WERI-Rb-1 (cell line): ENCODE measurements around the gene NEU4.

Source experiments
- DNase-seq: peaks from one replicate; pipeline ENCODE4 v3.0.0-alpha.2; 2020
- H3K27ac ChIP-seq: fragments of 250-450 bp; sonication (Bioruptor Pico); 2 replicates; pipeline ENCODE4 v1.5.1; 2020; ENCODE audit warnings: mild to moderate bottlenecking, moderate library complexity
- H3K27me3 ChIP-seq: fragments of 250-450 bp; sonication (Bioruptor Pico); 2 replicates; pipeline ENCODE4 v1.5.1; 2021; ENCODE audit warnings: mild to moderate bottlenecking, low read depth, moderate library complexity; ENCODE audit not compliant: insufficient read depth, severe bottlenecking
- H3K36me3 ChIP-seq: fragments of 250-450 bp; sonication (Bioruptor Pico); 2 replicates; pipeline ENCODE4 v1.5.1; 2020; ENCODE audit warnings: mild to moderate bottlenecking, moderate library complexity
- H3K4me3 ChIP-seq: 2 replicates; pipeline ENCODE4 v1.5.1; 2011; ENCODE audit warnings: low read depth, mild to moderate bottlenecking, control low read depth, low read length
- H3K9me3 ChIP-seq: fragments of 250-450 bp; sonication (Bioruptor Pico); 2 replicates; pipeline ENCODE4 v1.5.1; 2021; ENCODE audit warnings: mild to moderate bottlenecking, moderate library complexity; ENCODE audit not compliant: severe bottlenecking
- CTCF ChIP-seq: IDR thresholded peaks from 2 replicates; pipeline ENCODE4 v1.5.1; 2011; ENCODE audit warnings: low read depth, mild to moderate bottlenecking, control low read depth, inconsistent platforms, low read length

NEU4 gene

DNA sequence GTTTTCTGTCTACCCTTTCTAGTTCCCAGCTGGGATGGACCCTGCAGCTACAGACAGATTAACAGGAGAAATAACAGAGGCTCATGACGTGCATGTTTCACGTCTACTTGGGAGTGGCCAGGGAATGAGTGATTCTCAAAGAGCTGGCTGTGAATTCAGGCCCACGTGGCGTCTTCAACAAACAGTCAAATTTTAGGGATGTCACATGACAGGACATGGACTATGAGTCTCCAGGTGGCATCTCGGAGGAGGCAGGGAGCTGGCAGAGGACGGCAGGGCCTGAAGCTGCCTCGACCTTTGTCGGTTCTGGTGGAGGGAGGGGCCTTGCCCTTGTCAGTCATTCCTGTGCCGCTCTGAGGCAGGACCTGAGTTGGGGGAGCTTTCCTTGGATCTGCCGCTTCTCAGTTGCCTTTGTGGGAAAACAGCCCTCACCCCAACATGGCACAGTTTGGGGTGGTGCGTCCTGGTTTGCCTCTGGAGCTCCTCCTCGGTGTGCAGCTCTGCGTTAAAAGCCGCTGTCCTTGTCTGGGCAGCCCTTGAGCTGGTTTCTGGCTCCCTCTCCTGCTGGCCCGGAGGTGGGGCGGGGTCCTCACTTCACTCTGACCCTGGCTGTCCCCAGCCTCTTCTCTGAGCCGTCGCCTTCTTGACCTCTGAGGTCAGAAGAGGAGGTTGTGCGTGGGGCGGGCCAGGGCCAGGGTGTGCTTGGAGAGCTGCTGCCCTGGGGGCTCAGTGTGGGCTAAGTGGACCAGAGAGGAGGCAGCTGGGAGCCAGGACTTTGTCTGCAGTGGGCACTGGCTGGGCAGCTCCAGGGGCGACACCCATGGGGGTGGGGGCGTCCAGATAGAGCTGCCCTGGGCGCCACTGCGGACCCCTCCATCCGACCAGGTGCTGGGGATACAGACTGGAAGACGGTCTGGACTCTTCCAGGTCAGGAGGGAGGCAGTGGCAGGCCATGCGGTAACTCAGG lies 44.4 kb upstream of the NEU4 start:
- peak; percentile 22; the same call in 1 of the 2 replicates for TF ChIP-seq CTCF
- no peaks in the 10 kb centered on the region for H3K27me3 ChIP-seq
- no peak overlapping the region for H3K4me3 ChIP-seq
- H3K36me3 ChIP-seq = peaks cover 7% of the 10 kb centered on the region
- no peak overlapping the region for H3K27ac ChIP-seq
- DNase-seq = no peak
- H3K9me3 ChIP-seq = no peaks in the 10 kb centered on the region

DNA sequence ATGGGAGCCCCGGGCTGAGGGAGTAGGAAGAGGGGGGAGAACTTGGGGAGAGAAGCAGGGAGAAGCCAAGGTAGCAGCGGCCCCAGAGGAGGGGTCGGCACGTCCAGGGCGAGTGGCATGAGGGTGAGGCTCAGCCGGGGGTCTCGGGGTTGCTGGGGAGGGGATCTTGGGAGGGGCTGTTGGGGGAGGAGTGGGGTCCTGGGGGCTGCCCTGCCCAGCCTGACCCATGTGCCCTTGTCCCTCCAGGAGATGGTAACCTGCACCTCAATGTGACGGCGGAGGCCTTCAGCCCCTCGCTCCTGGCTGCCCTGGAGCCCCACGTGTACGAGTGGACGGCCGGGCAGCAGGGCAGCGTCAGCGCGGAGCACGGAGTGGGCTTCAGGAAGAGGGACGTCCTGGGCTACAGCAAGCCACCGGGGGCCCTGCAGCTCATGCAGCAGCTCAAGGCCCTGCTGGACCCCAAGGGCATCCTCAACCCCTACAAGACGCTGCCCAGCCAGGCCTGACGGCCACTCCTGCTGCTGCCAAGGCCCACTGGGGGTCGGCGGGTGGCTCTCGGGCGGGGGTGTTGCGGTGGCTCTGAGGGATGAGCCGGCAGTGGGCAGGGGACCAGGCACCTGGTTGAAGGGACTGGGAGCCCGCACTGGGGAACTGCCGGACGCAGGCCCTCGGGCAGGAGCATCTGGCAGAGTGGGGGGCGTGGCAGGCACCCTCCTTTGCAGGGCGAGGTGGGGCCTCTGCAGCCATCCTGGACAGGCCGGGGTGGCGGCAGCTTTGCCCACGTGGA lies 41.3 kb upstream of the NEU4 start:
- Histone ChIP-seq H3K27me3 (no peaks in the 10 kb centered on the region), H3K9me3 (no peaks in the 10 kb centered on the region), H3K27ac (no peak overlapping the region), H3K36me3 (no peaks in the 10 kb centered on the region), H3K4me3 (no peak overlapping the region)
- DNase-seq = no peak
- no peak for TF ChIP-seq CTCF

DNA sequence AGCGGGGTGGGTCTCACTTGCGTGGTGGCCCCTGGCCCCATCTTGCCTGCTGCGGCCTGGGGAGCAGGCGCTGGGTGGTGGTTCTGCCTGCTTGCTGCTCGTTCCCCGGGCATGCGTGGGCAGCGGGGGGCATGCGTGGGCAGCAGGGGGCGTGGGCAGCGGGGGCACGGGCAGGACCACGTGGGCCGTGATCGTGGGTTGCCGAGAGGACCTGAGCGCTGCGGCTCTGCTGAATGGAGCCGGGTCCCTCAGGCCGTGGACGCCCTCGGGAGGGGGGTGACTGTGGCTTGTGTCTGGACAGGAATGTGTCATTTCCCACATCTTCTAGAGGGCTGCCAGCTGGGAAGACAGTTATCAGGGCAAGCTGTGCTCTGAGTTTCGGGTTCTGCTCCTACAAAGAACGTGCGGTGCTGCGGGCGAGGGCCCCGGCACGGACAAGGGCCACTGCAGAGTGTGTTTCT lies 40.7 kb upstream of the NEU4 start:
- Histone ChIP-seq H3K27ac (no peak overlapping the region), H3K9me3 (no peaks in the 10 kb centered on the region), H3K36me3 (no peaks in the 10 kb centered on the region), H3K4me3 (no peak overlapping the region), H3K27me3 (no peaks in the 10 kb centered on the region)
- no peak for TF ChIP-seq CTCF
- no peak for DNase-seq

DNA sequence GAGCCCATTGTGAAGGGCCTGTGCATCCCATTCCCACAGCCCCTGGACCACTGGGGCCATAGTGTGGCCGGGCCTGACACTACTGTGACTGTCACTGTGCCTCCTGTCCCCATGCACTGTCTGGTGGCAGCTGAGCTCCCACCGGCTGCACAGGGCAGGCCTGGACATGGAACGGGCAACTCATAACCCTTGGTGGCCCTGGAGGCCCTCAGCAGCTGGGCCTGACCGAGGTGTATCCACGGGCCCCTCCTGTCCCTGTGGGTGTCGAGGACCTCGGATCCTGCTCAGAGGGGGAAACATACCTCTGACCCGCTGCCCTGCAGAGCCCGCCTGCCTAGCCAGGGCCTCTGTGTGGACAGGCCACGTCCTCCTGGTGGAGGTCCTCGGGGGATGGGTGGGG lies 40.1 kb upstream of the NEU4 start:
- DNase-seq = no peak
- Histone ChIP-seq H3K4me3 (no peak overlapping the region), H3K9me3 (no peaks in the 10 kb centered on the region), H3K36me3 (no peaks in the 10 kb centered on the region), H3K27ac (no peak overlapping the region), H3K27me3 (no peaks in the 10 kb centered on the region)
- TF ChIP-seq CTCF = no peak

GRCh38 chr2:241769819-241770184 lies 39.2 kb upstream of the NEU4 start:
- DNase-seq = no peak
- H3K27me3 ChIP-seq = no peaks in the 10 kb centered on the region
- no peaks in the 10 kb centered on the region for H3K9me3 ChIP-seq
- H3K4me3 ChIP-seq = no peak overlapping the region
- no peaks in the 10 kb centered on the region for H3K36me3 ChIP-seq
- no peak overlapping the region for H3K27ac ChIP-seq
- no peak for TF ChIP-seq CTCF
